Ecto neural progenitor cell (in vitro differentiated cells): ENCODE measurements around the gene PUS7.
"Not testable (repeated sequence)": the region's sequence is repeated elsewhere in the genome, so short reads cannot be mapped to it uniquely, and the experiment has no call there.

Source experiments
- DNase-seq: peaks from one replicate; pipeline ENCODE4 v3.0.0-alpha.2; 2018; ENCODE audit warnings: low spot score

The PUS7 gene, protein sequence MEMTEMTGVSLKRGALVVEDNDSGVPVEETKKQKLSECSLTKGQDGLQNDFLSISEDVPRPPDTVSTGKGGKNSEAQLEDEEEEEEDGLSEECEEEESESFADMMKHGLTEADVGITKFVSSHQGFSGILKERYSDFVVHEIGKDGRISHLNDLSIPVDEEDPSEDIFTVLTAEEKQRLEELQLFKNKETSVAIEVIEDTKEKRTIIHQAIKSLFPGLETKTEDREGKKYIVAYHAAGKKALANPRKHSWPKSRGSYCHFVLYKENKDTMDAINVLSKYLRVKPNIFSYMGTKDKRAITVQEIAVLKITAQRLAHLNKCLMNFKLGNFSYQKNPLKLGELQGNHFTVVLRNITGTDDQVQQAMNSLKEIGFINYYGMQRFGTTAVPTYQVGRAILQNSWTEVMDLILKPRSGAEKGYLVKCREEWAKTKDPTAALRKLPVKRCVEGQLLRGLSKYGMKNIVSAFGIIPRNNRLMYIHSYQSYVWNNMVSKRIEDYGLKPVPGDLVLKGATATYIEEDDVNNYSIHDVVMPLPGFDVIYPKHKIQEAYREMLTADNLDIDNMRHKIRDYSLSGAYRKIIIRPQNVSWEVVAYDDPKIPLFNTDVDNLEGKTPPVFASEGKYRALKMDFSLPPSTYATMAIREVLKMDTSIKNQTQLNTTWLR

DNA sequence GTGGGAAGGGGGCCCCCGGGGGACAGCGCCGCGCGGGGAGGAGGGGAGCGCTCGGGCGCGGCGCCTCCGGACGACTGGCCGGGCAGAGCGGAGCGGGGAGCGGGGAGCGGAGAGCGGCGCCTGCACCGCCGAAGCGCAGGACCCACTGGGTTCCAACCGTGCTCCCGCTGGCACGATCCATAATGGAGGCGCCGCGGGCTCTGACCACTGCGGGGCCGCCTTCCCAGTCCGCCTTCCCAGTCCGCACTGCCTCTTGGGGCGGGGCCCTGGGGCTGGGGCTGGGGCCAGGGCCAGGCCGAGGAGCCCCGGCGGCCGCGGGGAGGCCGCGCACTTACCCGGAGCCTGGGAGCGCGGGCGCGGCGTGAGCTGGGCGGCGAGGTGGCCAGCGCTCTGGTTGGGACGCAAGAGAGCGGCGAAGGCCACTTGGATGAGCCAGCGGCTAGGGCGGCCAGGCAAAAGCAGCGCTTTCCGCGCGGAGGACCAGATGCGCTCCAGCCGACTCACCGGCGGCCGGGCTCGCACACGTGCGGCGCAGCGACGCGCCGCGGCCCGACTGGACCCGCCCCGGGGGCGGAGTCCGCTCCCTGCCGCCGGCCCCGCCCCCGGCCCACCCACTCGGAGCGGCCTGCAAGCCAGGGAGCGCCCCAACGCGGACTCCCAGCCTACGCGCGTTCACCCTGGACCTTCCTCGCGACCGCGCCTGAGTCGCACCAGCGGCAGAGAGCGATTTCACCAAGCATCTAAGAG lies at the start of gene PUS7:
Gene PUS7 (minus strand): TSS at position 555 of the 747 bp plus-strand sequence. CDS start 13,759 bp downstream, outside the sequence.
- peak; percentile 93 for DNase-seq

DNA sequence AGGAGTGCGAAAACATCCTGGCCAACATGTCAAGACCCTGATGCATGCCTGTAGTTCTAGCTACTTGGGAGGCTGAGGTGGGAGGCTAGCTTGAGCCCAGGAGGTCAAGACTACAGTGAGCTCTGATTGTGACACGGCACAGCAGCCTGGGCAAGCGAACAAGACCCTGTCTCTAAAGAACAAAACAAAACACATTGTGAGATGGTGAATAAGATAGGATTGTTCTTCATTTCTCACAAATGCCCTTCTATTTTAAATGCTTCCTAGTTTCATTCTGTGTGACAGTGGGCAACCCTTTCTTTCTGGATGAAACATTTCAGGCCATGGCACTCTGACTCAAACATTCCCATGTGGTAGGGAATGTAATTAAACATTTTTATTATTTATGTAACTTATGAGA lies 45.8 kb upstream of the PUS7 start:
- DNase-seq, result no peak

DNA sequence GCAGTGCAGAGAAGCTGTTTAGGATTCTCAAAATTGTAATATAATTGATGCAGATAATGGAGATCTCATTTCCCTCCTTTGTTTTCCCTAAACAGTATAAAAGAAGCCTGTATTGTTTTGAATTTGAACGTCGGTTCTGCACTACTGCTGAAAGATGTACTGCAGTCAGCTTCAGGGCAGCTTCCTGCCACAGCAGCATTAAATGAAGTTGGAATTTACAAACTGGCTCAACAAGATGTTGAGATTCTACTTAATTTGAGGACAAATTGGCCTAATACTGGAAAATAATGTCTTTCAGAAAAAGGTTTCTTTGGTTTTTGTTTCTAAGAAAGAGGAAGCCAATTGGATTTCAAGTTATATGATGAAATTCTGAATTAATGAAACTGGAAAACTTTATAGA lies 45.0 kb upstream of the PUS7 start:
- DNase-seq, result no peak

DNA sequence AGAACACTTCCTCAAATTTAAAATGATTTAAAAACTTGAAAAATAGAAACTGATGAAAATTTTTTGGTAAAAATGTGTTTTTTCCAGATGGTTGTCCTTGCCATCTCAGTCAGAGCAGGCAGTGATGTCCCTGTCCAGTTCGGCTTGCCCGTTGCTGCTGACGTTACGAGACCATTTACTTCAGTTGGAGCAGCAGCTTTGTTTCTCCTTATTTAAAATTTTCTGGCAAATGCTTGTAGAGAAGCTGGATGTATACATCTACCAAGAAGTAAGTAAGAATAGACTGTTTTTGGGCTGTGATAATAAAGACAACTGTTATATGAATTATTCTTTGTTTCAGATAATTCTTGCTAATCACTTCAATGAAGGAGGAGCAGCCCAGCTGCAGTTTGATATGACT lies 43.1 kb upstream of the PUS7 start:
- DNase-seq, result no peak

DNA sequence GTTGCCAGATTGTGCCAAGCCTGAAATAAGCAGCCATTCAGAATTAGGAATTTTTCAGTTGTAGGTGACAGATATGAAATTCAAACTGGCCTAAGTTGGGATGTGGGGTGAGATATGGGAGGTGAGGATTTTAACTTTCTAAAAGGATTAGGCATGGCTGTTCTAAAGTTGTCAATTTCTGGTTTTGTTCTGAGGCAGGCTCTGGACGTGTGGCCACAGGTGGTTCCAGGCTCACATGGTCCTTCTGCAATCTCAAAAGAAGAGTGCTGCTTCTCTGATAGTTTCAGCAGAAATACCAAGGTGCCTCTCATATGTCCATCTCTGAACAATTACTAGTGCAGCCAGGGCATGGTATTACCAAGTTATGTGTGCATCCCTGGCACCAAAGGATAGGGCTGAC lies 37.9 kb upstream of the PUS7 start:
- no peak for DNase-seq

DNA sequence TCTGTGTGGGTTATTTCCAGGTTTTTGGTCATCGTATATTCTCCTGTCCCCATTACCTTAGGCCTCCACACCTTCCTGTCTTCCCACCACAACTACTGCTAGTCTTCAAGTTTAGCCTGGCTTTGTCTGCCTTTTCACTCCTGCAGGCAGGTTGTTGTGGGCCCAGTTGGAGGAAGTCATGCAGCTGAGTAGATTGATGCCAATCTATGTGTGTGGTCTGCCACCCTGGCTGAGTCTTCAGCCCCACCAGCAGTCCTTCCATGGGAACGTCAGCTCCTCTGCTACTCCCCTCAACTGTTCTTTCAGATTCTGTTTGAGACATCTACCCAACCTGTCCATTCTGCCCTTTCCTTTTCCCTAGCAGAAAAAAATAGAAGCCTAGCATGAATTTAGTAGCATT lies 16.3 kb upstream of the PUS7 start:
- no peak for DNase-seq

DNA sequence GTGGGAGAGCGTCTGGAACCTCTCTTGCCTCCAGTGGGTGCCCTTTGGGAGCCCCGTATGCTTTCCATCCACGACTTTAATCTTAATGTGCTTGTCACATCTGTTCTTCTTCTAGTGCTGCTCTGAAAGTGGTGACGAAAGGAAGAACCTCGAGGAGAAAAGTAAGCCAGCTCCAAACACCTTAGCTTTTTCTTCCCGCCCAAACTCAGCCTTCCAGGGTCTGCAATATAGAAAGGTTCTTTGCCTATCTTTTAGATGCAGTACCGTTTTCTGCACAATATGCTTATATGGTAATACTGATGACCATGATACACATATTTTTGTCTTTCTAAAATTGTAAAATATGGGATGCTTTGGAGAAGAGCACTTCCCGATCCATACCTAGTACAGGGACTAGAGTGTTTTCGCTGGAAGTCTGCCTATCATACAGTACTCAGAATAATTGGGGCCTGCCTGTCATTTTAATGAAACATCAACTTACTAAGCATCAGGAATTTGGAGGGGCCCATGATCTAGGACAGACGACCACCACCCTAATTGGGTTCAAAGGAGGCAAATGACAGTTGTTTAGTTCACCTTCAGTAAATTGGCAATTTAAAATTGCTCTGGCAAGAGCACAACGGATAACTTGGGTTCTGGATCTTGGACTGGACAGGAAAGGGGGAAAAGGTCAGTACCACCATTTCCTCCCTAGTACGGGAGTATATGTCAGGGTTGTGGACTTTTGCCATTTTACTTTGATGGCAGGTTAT lies 10.8 kb upstream of the PUS7 start:
- no peak for DNase-seq

DNA sequence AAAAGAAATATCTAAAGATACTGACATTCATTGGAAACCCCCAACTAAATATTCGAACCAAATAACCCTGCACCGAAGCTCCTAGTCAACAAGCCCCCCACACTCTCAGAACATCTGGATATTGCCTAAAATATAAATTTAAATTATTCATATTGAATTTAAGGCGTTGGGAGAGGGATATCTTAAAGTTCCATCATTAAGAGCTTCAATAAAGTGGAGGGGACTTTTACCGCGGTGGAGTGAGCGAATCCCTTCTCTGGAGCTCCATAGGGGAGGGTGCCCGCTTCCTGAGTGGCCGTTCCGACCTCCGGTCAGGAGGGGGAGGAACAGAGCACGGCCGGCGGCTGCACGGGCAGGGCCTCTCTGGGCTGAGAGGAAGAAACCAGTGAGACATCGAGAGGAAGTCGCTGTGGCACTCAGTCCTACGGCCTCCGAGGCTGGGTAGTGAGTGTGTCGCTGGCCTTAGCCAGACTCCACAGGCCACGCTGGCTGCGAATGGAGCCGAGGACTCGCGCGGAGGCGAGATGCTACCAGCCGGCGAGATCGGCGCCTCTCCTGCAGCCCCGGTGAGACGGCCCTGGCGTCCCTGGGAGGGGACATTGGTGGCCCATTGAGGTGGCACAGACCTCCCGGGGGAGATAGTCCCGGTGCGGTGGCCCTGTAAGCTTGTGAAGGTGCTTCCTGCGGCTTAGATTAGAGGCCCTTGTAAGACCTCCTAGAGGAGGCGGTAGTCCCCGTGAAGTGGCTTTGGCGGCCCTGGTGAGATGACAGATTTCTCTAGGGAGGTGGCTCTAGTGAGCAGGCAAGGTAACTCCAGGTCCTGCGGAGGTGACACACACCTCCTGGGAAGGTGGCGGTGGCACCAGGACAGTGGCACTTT lies 10.0 kb upstream of the PUS7 start, which contains the start of gene RINT1:
Gene RINT1 (plus strand): TSS at position 410 of the 880 bp plus-strand sequence. CDS start 115 bp downstream, at position 525.
- peak; percentile 94 for DNase-seq

DNA sequence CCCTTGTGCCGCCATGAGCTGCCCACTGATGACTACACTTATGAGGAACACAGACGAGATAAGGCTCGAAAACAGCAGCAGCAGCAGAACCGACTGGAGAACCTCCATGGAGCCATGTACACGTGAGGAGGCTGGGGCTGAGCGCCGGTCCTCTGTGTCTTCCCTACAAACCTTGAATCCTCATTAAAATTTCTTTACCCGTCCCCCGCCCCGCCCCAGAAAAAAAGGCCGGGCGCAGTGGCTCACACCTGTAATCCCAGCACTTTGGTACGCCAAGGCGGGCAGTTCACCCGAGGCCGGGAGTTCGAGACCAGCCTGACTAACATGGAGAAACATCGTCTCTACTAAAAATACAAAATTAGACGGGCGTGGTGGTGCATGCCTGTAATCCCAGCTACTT lies 8.5 kb upstream of the PUS7 start:
- DNase-seq, result no peak

DNA sequence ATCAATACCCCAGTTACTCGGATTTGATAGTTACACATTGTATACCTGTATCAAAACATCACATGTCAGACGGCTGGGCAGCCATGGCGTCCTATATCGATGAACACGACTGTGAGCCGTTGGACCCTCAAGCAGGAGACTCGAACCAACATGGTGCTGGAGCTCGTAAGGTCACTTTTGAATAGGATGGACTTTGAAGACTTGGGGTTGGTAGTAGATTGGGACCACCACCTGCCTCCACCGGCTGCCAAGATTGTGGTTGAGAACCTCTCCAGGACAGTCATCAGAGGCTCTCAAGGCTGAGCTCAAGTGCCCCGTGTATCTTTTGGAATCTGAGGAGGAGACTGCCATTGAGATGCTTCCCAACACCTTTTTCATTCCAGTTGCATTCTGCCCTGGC lies 8.1 kb upstream of the PUS7 start:
- DNase-seq, result no peak

DNA sequence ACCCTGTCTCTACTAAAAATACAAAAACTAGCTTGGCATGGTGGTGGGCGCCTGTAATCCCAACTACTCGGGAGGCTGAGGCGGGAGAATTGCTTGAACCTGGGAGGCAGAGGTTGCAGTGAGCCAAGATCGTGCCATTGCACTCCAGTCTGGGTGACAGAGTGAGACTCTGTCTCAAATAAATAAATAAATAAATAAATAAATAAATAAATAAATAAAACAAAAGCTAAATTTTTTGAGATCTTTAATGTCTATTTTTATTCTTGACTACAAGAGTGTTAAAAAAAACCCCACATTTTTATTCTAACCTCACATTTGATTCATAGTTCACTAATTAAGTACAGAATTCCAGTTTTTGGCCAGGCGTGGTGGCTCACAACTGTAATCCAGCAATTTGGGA lies 5.7 kb upstream of the PUS7 start:
- DNase-seq, result not testable (repeated sequence)

DNA sequence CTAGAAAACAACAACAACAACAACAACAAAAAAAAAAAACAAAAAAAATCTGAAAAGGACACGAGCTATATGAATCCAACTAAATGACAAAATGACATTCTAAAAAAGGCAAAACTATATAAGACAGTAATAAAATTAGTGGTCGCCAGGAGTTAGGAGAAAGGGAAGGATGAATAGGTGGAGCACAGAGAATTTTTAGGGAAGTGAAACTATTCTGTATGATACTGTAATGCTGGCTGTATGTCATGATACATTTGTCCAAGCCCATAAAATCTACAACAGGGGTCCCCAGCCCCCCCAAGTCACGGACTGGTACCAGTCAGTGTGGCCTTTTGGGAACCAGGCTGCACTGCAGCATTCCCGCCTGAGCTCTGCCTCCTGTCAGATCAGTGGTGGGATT lies 2.8 kb upstream of the PUS7 start:
- DNase-seq, result no peak

DNA sequence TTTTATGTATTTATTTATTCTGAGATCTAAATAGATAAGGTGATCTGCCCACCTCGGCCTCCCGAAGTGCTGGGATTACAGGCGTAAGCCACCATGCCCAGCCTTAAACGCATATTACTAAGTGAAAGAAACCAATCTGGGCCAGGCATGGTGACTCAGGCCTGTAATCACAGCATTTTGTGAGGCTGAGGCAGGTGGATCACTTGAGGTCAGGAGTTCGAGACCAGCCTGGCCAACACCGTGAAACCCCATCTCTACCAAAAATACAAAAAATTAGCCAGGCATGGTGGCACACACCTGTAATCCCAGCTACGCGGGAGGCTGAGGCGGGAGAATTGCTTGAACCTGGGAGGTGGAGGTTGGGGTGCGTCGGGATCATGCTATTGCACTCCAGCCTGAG lies 2.4 kb upstream of the PUS7 start:
- DNase-seq, result not testable (repeated sequence)

DNA sequence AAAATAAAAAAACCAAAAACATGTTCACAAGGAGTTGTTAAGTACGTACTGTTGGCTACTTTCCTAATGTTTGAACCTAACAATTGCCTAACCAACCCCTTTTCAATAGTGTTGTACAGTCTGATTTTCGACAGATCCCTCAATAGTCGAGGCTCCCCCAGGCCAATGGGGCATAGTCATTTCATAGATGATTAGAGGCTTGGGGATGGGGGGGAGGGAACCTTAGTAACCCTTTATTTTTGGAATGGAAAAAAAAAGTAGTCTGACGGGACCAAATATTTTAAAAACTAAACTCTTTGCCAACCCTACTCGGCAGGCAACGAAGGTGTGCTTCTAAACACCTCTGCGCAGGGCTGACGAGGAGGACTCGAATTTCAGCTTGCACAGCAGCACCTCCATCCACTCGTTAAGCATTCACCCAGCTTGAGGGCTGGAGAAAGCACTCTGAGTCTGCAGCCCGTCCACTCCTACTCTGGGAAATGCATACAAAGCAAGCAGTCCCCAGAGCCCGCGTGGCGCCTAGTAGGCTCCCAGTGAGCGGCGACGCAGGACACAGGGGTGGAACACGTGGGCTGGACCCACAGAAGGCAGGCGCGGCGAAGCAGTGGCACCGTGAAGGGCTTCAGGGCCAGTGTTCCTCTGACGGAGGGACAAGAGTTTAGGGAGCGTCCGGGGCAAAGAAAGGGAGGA lies 899 bp downstream of the PUS7 start:
- no peak for DNase-seq

DNA sequence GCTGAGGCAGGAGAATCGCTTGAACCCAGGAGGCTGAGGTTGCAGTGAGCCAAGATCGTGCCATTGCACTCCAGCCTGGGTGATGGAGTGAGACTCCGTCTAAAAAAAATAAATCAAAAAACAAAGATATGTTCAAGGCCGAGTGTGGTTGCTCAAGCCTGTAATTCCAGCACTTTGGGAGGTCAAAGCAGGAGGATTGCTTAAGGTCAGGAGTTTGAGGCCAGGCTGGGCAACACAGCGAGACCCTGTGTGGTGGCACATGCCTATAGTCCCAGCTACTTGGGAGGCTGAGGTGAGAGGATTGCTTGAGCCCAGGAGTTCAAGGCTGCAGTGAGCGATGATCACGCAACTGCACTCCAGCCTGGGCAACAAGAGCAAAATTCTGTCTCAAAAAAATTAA lies 1.5 kb downstream of the PUS7 start:
- DNase-seq, result not testable (repeated sequence)

DNA sequence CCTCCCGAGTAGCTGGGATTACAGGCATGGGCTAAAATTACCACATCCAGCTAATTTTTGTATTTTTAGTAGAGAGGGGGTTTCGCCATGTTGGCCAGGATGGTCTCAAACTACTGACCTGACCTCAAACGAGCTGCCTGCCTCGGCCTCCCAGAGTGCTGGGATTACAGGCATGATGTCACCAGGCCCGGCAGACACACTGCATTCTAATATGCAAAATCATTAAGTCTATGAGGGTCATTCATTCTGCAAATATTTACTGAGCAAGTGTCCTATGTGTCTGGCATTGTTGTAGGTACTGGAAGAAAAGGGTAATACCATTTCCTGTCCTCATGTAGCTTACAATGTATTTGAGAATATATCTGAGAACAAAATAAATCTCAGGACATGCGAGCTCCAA lies 2.7 kb downstream of the PUS7 start:
- DNase-seq, result no peak

DNA sequence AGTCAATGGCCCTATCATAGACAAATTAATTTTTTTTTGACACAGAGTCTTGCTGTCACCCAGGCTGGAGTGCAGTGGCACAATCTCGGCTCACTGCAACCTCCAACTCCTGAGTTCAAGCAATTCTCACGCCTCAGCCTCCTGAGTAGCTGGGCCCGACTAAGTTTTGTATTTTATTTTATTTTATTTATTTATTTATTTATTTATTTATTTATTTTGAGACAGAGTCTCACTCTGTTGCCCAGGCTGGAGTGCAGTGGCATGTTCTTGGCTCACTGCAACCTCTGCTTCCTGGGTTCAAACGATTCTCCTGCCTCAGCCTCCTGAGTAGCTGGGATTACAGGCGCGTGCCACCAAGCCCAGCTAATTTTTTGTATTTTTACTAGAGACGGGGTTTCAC lies 6.5 kb downstream of the PUS7 start:
- DNase-seq, result not testable (repeated sequence)

DNA sequence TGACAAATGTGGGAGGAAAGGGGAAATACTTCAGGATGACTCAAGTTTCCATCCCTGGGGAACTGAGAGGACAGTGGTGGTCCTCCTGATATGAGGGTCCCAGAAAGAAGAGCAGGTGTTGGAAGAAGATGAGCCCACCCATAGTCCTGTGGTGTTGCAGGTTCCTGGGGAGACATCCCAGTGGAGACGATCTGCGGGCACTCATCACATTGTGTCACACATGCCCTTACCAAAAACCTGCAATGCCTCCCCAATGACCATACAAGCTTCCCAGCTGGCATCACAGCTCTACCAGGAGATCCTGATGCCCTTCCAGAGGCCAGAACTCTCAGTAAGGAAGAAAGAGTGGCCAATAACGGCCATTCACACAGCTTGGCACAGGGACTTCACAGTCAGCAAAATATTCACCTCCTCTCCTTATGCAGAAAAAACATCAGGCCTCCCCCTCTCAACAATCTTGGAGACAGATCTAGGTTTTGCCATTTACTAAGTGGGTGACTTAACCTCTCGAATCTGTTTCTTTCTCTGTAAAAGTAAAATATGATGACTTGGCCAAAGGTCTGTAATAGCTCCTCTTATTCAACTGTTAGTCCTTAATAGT lies 9.0 kb downstream of the PUS7 start:
- no peak for DNase-seq

DNA sequence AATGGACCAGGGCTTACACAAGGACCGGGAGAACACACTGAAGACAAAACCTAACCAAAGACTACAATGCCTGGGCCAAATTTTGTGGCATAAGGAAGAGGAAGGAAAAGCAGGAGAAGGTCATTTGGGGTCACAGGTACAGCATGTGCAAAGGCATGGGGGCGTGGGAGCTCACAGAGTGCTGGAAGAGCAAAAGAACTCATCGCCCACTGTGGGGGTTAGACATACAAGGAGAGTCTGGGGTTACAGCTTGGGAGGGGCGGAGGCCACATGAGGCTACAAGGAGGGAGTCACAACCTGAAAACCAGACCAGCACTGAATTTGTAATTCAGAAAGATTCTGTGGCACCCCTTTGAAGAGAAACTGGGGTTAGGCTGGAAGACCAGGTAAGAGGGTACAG lies 9.7 kb downstream of the PUS7 start:
- DNase-seq, result no peak

DNA sequence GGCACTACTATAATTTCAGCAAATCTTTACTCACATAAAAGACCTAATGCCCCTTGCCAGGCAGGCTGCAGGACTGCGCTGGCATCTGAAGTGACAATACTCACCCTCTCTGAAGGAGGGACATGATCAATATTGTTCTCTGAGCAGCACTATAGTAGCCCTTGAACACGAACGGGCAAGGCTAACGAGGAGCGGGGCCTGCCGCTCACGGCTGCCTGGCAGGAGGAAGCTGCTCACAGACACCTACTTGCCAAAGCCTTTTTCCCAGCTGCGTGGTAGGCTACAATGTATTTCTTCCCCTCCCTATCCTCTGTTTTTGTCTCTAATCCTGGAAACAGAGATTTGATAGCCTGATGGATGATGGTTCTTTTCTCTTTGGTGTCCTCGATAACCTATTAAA lies 19.9 kb downstream of the PUS7 start:
- DNase-seq, result no peak
